Left cardiac atrium (tissue), 4 donors: Measurements from ENCODE around the gene OOSP1. TPM values are rescaled to one million over a fixed set of nuclear protein-coding genes. Genes with fewer than 3 reads are reported as not detected.
"Not testable (repeated sequence)": the region's sequence is repeated elsewhere in the genome, so short reads cannot be mapped to it uniquely, and the experiment has no call there.

Experiments used
- ATAC-seq, 2 donors: fragments of 200-7000 bp; cut with Tn5 transposase; one replicate each; pipeline ENCODE4 v1.9.1; 2020; ENCODE audit warnings: mild to moderate bottlenecking in 2 of 2, moderate library complexity in 2 of 2
- DNase-seq: peaks from one replicate; pipeline ENCODE4 v3.0.0-alpha.2; 2020
- intact Hi-C, 2 donors: fragments of 100-400 bp; cut with DNase I; formaldehyde crosslinking; loops; one replicate each; pipeline versions ENCODE4 v1.14.1 to v1.15.1; 2022 to 2023
- total RNA-seq, 2 donors: library from RNA; stranded (reverse); fragmentation: NEBNext Ultra II Directional; extraction: Animal tissue kit (Norgen Biotek cat#: 25700); gene quantifications; one replicate each; pipeline ENCODE4 v1.2.1, GENCODE V29; 2021
- donor health status: DM: no; HTN: yes; CAD: no.
- donor health status: DM: no; HTN: yes; CAD: no; lungs with severe emphysema.
- donor health status: DM: yes; HTN: yes; CAD: no.
- donor health status: Dilated cardiomyopathy.

The OOSP1 gene
- total RNA-seq, 2 donors from 2014 or later = not detected

DNA sequence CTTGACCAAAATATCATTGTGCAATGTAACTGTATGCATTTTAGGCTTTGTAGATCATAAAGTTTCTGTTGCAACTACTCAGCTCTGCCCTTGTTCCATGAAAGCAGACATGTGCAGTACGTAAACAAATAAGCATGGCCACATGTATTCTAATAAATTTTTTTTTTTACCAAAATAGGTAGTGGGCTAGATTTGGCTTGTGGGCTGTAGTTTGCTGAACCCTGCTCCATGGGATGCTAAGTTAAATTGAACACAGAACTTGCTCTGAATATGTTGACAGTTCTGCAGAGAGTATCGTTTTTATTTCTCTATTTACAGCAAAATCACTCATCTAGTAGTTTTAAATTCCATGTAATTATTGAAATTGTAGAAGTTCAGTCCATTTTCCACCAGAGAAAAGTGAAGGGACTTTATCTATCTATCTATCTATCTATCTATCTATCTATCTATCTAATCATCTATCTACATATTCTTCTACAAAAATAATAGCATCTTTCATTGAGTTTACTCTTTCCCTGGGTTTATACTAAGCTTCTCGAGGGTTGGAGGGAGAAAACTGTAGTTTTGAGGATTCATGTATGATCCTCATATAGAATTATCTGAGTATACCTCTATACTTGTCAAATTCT is 16.1 kb downstream of the OOSP1 start:
- DNase-seq (no peak), ATAC-seq (no peak)
- intact Hi-C loops = no loop called here

DNA sequence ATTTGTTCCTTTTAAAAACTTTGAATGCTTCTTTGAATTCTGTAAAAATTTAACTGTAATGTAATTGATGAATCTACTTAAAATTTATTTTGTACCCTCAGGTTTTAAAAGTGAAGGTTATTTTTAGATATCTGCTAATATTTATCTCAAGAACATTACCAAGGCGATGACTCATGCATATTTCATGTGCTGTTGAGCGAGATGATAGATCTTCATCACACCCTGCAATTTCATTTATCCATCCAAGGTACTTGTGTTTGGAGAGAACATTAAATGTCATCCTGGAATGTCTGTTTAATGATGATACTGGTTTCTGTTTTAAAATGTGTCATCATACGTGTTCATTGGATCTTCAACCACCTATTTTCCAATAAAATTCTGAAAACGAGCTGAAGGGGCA is 18.9 kb downstream of the OOSP1 start:
- ATAC-seq = no peak
- intact Hi-C loops = no loop called here
- no peak for DNase-seq

DNA sequence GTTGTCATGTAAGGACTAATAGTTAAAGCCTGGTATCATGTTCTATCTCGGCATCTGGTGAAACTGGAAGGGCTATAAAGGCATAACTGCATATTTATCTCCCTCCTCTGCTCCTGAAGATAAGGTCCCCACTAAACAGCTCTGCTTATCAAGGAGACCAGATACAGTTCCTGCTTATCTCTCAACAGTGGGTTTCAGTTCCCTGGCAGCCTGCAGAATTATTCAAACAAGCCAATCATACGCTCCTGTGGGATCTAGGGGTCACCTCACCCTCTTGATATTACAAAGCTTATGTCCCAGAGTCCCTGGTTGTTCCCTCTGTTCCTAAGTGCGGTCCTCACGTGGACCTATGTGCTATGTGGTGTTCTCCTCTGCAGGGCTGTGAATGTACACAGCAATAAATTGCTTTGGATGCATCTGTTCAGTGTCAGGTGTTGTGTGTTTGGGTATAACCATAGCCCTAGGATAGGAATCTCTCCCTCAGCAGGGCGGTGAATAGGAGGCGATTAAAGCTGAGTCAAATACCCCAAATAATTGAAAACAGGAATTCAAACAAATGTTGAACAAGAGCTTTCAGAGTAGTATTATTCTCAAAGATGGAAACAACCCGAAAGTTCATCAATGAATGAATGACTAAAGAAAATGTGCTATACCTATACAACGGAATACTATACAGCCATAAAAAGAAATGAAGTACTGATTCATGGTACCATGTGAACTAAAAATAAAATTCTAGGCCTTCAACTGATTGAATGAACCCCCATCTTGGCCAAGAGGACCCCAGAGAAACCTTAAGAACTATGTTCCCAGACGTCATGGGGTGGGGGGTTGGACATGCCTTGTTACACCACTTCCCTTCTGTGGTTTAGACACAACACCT is 22.5 kb downstream of the OOSP1 start:
- intact Hi-C loops = no loop called here
- ATAC-seq = peak; percentile 19 to 84
- no peak for DNase-seq

DNA sequence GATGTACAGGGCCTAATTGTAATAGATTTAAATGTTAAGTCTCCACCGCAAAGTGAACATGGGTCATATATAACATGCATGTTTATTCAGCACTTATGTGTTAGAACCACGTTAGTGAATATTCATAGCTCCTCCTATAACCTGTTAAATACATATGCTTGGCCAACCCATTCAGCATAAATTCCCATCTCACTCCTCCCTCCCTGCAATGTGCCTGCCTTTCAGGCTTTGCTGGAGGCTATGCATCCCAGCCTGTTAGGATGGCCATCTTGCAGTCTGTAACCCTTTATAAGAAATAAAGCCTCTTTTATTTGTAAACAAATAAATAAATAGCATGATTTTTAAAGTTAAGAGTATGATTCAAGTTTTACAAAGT is 23.9 kb downstream of the OOSP1 start:
- intact Hi-C loops = no loop called here
- ATAC-seq = no peak
- no peak for DNase-seq

DNA sequence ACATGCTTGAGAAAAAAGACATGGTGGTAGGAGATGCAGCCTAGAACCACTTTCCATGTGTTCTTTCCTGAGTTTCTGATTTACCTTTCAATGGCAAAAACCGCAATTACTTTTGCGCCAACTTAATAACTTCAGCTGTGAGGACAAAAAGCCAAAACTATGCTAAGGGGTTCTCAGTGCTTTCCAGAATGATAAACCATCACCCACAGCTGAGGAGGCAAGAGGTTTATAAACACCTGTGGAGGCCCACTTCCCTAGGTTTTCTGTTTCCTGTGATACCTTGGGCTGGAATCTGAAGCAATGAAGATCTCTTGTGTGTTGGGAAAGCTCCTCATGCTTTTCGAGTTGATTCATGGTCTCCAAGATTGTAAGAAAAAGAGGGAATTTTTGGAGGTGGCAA is 25.5 kb downstream of the OOSP1 start, which contains the start of gene OOSP4A:
OOSP4A (plus strand) TSS at position 301 of the 400 bp plus-strand sequence; CDS start at position 301, 0 bp downstream.
- no peak for ATAC-seq
- intact Hi-C loops = no loop called here
- no peak for DNase-seq

DNA sequence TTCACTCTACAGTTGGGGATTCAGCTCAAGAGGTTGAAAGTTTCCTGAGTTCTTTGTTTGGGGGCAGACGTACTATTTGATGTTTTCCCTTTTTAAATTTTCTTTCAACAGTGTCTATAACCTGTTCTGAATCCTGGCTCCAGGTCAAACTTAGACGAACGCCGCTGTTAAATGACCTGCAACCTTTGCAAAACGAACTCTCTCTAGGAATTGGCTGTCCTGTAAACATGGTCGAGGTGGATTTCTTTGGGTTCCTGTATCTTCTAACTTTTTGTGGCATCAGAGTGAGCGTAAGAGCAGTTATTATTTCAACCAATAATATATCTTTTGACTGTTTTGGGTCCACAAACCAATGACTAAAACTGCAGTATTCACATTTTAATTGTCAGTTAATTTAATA is 27.2 kb downstream of the OOSP1 start:
- ATAC-seq (no peak), DNase-seq (no peak)
- intact Hi-C loops = no loop called here

DNA sequence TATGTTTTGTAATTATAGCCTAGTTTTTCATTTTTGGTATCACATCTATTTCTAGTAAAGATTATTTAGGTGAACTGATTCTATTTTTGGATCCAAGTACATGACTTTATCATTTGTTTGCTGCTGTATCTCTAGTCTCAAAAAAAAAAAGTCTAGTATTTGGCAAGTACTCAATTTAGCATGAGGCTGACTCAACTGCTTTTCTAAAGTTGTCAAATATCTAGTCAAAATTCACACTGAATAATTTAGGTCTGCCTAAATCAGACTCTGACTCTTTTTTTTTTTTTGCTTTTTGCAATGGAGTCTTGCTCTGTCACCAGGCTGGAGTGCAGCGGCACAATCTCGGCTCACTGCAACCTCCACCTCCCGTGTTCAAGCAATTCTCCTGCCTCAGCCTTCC is 28.0 kb downstream of the OOSP1 start:
- intact Hi-C loops = no loop called here
- ATAC-seq (no peak), DNase-seq (no peak)

DNA sequence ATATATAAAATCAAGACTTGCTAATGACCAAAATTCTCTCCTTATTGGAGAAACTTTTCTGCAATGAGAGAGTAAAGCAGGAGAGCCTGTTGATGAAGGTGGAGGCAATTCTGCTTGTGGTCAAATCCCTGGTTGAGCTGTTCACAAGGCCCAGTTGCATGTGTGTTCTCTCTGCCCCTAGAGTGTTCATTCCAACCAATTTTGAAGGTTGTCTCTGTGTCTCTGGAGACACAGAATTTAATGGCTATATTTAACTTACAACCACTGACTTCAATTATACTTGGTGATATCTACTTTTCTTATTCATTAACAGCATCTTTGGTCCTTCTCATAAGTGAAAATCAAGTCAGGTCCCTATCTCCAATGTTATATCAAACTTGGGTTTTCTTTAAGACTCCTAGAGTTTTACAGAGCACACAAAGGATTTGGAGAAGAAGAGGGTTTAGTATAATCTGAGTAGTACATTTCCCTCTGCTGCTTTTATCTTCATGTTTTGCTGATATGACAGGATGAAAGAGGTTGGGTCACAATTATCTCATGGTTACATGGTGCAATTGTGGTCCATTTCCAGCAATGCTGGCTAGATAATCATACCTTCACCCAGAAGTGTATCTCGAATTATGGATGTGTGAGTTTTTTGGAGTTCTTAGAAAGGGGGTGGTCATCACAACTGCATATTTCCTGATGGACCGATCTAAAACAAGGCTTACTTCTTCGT is 29.6 kb downstream of the OOSP1 start:
- no peak for DNase-seq
- ATAC-seq = no peak
- intact Hi-C loops = no loop called here

DNA sequence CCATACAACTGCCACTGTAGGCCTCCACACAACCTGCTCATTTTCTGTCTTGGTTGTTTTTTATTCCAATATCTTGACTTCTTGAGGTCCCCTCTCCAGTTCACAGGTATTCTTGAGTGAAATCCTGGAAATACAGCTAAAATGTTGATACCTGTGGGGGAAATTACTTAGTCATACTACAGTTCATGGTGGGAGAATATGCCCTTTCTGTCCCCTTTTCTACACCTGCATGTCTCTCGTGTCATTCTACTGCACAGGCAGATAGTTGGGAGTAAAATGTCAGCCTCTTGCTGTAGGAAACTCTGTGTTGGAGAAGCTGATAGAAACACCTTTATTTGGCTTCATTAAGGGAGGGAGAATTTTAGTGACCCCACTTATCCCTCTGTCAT is 30.2 kb downstream of the OOSP1 start:
- DNase-seq (no peak), ATAC-seq (no peak)
- intact Hi-C loops = no loop called here

DNA sequence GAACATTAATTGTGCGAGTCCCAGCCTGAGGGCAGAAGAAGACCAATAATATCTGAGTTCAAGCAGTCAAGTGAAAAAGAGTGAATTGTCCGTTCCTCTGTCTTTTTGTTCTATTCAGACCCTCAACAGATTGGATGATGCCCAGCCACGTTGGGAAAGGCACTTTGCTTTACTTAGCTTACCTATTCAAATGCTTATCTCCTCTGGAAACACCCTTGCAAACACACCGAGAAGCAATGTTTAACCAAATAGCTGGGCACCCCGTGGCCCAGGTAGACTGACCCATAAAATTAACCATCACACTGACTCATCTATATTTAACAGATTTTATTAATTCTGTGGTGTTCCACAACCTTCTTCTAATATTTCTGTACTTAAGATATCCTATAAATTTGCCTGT is 34.9 kb downstream of the OOSP1 start:
- DNase-seq = no peak
- ATAC-seq = no peak
- intact Hi-C loops = no loop called here

DNA sequence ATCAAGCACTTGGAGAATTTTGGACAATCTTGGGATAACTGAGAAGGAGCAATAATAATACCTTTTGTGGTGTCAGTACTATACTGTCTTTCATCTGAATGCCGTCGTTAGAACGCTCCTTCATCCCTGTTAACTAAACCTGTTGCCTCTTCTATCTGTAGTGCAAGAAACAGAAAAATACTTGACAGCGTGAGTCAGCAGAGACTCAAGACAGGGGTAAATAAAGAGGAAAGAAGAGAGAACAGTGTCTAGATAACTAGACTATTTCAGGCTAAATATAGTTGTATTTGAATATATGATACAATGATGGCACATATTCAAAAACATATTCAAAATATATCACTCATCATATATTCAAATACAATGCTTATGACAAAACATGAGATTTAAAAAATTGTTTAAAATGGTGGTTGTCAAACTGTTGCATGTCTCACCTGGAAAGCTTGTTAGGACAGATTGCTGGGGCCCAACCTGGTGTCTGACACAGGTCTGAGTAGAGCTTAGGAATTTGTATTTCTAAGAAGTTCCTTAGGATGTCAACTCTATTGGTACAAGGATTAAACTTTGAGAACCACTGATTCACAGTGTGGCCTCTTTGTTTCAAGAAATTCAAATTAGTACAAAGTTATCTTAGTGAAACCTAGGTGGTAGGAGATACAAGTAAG is 43.0 kb downstream of the OOSP1 start:
- DNase-seq (no peak), ATAC-seq (no peak)
- intact Hi-C loops = no loop called here

DNA sequence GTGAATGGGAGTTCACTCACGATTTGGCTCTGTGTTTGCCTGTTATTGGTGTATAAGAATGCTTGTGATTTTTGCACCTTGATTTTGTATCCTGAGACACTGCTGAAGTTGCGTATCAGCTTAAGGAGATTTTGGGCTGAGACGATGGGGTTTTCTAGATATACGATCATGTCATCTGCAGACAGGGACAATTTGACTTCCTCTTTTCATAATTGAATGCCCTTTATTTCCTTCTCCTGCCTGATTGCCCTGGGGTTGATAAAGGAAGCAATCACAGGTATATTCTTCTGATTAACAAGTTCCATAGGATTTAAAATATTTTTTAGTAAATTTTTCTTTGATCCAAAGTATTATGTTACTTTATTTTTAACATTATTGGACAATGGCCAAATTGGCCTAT is 43.8 kb downstream of the OOSP1 start:
- ATAC-seq, intact Hi-C loops, DNase-seq: not testable (repeated sequence)

DNA sequence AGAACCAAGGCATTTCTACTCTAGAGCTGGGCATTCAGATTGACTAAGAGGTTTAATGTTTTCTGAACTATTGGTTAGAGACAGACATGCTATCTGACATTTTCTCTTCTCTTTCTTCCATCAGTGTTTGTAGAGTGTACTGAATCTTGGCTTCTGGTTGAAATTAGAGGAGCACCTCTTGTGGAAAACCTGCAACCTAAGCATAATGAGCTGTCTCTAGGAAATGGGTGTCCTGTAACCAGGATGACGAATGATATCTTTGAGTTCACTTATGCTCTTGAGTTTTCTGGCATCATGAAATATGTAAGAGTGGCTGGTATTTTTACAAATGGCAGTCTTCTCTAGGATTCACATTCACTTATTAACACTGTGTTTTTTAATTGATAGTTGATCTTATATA is 45.0 kb downstream of the OOSP1 start:
- ATAC-seq = no peak
- intact Hi-C loops = no loop called here
- DNase-seq = no peak

DNA sequence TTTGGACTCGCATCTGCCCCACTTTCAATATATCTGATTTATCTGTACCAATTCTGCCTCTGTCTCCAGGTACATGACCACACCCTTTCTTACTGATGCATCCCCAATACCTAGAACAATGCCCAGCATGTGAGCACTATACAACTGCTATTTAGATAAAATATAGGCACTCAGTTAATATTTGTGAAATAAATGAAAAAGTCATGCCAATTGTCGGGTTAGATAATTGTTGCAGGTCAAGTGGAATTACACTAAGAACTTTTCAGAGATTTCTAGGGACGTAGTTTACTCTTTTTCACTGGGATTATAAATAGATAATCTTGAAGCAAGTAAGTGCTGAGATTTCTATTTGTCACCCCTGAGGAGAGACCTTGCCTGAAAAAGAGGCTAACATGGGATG is 46.1 kb downstream of the OOSP1 start:
- intact Hi-C loops = no loop called here
- DNase-seq = no peak
- ATAC-seq = no peak

DNA sequence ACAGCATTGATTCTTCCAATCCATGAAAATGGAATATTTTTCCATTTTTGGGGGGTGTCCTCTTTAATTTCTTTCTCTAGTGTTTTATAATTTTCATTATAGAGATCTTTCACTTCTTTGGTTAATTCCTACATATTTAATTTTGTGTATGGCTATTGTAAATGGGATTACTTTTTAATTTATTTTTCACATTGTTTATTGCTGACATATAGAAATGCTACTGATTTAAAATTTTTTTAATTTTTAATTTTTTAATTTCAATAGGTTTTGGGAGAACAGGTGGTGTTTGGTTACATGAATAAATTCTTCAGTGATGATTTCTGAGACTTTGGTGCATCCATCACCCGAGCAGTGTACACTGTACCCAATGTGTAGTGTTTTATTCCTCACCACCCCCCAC is 52.2 kb downstream of the OOSP1 start:
- DNase-seq (no peak), ATAC-seq (no peak)
- intact Hi-C loops = no loop called here

DNA sequence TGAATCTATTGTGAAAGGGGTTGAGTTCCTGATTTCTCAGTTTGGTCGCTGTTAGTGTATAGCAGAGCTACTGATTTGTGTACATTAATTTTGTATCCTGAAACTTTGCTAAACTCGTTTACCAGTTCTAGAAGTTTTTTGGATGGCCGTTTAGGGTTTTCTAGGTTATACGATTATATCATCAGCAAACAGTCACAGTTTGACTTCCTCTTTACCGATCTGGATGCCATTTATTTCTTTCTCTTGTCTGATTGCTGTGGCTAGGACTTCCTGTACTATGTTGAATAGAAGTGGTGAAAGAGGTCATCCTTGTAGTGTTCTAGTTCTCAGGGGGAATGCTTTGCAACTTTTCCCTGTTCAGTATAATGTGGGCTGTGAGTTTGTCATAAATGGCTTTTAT is 54.2 kb downstream of the OOSP1 start:
- no peak for DNase-seq
- ATAC-seq = no peak
- intact Hi-C loops = no loop called here

DNA sequence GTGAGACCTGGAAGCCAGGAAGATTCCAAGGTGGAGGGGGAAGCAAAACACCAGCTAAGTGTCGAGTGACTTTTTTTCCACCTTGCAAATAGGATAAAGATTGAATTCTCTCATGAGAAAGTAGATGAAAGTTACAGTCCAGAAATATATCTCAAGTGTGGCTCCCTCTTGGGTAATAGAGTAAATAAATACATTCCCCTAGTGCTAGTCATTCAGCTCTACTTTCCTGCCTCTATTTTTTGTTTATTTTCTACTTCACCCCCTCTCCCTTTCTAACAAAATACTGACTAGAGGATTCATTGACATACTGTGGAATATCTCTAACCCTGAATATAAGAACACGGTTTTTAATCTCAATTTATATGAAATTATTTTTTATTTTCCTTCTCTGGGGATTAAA is 59.6 kb downstream of the OOSP1 start:
- ATAC-seq = no peak

DNA sequence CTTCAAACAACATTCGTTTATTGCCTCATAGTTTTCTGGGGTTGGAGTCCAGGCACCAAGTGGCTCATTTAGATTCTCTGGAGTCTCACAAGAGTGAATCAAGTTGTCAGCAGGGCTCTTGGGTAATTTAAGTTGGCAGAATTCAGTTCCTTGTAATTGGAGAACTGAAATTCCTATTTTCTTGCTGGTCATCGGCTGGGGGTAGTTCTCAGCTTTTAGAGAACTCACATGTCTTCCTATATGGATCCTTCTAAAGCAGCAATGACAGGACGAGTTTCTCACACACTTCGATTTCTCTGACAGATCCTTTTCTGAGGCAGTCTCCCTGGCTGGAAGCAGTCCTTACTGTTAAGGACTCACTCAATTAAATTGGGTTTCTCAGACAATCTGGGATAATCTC is 61.5 kb downstream of the OOSP1 start:
- ATAC-seq (no peak), DNase-seq (no peak)
- intact Hi-C loops = no loop called here

More for the DNA sequence above, 59.6 kb downstream of the OOSP1 start:
- no peak for DNase-seq
- intact Hi-C loops = no loop called here

DNA sequence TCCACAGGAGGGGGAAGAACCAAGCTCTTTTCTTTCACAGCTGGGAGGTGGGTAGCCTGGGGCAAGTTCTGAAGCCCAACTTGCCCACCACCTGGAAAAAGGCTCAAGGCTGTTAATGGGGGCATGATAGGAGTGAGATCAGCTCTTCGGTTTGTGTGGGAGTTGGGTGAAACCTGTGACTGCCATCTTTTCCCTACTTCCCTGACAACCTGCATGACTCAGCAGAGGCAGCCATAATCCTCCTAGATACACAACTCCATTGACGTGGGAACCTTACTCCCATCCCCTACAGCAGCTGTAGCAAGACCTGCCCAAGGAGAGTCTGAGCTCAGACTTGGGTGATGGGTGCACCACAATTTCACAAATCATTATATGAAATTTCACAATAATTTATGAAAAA is 65.5 kb downstream of the OOSP1 start:
- intact Hi-C loops = no loop called here
- no peak for ATAC-seq
- no peak for DNase-seq

DNA sequence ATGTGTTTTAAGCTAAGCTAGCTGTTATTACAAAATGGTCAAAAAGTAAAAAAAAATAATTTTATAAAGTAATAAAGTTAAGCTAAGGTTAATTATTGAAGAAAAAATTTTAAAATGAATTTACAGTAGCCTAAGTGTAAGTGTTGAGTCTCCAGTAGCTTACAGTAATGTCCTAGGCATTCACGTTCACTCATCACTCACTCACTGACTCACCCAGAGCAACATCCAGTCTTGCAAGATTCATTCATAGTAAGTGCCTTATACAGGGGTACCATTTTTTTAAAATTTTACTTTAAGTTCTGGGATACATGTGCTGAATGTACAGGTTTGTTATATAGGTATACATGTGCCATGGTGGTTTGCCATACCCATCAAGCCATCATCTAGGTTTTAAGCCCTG is 67.1 kb downstream of the OOSP1 start:
- DNase-seq = no peak
- intact Hi-C loops = no loop called here
- no peak for ATAC-seq
